Muscle of leg (tissue), 11 donors: ENCODE data around the gene PPP1R18. TPM values are rescaled to one million over a fixed set of nuclear protein-coding genes. Genes with fewer than 3 reads are reported as not detected.
"Not testable (repeated sequence)": the region's sequence is repeated elsewhere in the genome, so short reads cannot be mapped to it uniquely, and the experiment has no call there.

Experiments used
- DNase-seq: peaks from one replicate; pipeline ENCODE4 v3.0.0; 2013
- H3K27ac ChIP-seq: one replicate; pipeline ENCODE4 v1.5.1; 2013; ENCODE audit warnings: mild to moderate bottlenecking, low read length, control low read depth
- H3K27me3 ChIP-seq: one replicate; pipeline ENCODE4 v1.6.1; 2013; ENCODE audit warnings: low read length; ENCODE audit not compliant: control insufficient read depth, insufficient read depth
- H3K36me3 ChIP-seq: one replicate; pipeline ENCODE4 v1.6.1; 2013; ENCODE audit warnings: low read length; ENCODE audit not compliant: control insufficient read depth, insufficient read depth
- H3K4me1 ChIP-seq: one replicate; pipeline ENCODE4 v1.6.1; 2013; ENCODE audit warnings: low read length; ENCODE audit not compliant: control insufficient read depth, insufficient read depth
- H3K4me3 ChIP-seq: one replicate; pipeline ENCODE4 v1.5.1; 2013; ENCODE audit warnings: low read length, control low read depth
- H3K9me3 ChIP-seq: replicated peaks from 2 replicates; pipeline ENCODE4 v1.6.1; 2013; ENCODE audit warnings: low read depth, low read length; ENCODE audit not compliant: control insufficient read depth
- WGBS: methylation state at CpG from one replicate; pipeline ENCODE4 v1.1.5; 2013; ENCODE audit warnings: missing lambda C conversion rate; ENCODE audit not compliant: insufficient coverage; 5-methylcytosine and 5-hydroxymethylcytosine counted together
- polyA plus RNA-seq, 8 donors: library from polyadenylated mRNA; unstranded; fragments of 120-200 nt; gene quantifications; one replicate each; pipeline versions ENCODE4 v1.2.1 to v1.2.3, GENCODE V29; 2013; ENCODE audit warnings: inconsistent platforms in 1 of 8, low replicate concordance in 1 of 8; ENCODE audit not compliant: insufficient read length in 8 of 8, insufficient read depth in 1 of 8
- total RNA-seq: library from RNA; stranded (reverse); fragments of 120-200 nt; gene quantifications from one replicate; pipeline ENCODE4 v1.2.4, GENCODE V29; 2013

PPP1R18 gene
- total and polyA plus RNA-seq, 9 donors, result 19.3 to 54.3 (median 44.5) TPM

- no peak overlapping the region for H3K4me3 ChIP-seq
- no peaks in the 10 kb centered on the region for H3K9me3 ChIP-seq
- no peak for DNase-seq
- H3K4me1 ChIP-seq, result peaks cover 18% of the 10 kb centered on the region
- peaks cover 77% of the 10 kb centered on the region for H3K36me3 ChIP-seq
- H3K27me3 ChIP-seq, result no peaks in the 10 kb centered on the region
- WGBS, result no CpG with 5 or more reads among the region's 3 CpGs
- no peak overlapping the region for H3K27ac ChIP-seq
Observed at GRCh38 chr6:30725713-30726505, 39.5 kb upstream of the PPP1R18 start.

GRCh38 chr6:30724906-30725667 lies 38.6 kb upstream of the PPP1R18 start:
- Histone ChIP-seq H3K4me1 (peaks cover 15% of the 10 kb centered on the region), H3K9me3 (no peaks in the 10 kb centered on the region), H3K4me3 (no peak overlapping the region), H3K27me3 (no peaks in the 10 kb centered on the region), H3K27ac (no peak overlapping the region), H3K36me3 (peaks cover 69% of the 10 kb centered on the region)
- DNase-seq, result no peak
- WGBS, result no CpG with 5 or more reads among the region's 6 CpGs

DNA sequence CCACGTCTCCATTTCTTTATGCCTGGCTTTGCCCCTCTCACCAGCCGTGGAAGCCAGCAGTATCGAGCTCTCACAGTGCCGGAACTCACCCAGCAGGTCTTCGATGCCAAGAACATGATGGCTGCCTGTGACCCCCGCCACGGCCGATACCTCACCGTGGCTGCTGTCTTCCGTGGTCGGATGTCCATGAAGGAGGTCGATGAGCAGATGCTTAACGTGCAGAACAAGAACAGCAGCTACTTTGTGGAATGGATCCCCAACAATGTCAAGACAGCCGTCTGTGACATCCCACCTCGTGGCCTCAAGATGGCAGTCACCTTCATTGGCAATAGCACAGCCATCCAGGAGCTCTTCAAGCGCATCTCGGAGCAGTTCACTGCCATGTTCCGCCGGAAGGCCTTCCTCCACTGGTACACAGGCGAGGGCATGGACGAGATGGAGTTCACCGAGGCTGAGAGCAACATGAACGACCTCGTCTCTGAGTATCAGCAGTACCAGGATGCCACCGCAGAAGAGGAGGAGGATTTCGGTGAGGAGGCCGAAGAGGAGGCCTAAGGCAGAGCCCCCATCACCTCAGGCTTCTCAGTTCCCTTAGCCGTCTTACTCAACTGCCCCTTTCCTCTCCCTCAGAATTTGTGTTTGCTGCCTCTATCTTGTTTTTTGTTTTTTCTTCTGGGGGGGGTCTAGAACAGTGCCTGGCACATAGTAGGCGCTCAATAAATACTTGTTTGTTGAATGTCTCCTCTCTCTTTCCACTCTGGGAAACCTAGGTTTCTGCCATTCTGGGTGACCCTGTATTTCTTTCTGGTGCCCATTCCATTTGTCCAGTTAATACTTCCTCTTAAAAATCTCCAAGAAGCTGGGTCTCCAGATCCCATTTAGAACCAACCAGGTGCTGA lies 37.6 kb upstream of the PPP1R18 start:
- not testable (repeated sequence) for H3K4me3 ChIP-seq, H3K9me3 ChIP-seq, H3K27ac ChIP-seq, H3K27me3 ChIP-seq, DNase-seq
- Histone ChIP-seq H3K4me1 (peaks cover 22% of the 10 kb centered on the region), H3K36me3 (peaks cover 61% of the 10 kb centered on the region)
- WGBS, result 54% methylated on average over 13 of the region's 29 CpGs

- not testable (repeated sequence) for H3K9me3 ChIP-seq, H3K27me3 ChIP-seq, H3K4me3 ChIP-seq, DNase-seq
- peaks cover 25% of the 10 kb centered on the region for H3K4me1 ChIP-seq
- peaks cover 57% of the 10 kb centered on the region for H3K36me3 ChIP-seq
- 67% methylated on average over 6 of the region's 16 CpGs for whole genome bisulfite sequencing
- H3K27ac ChIP-seq, result peak overlapping the region; percentile 38
Observed at GRCh38 chr6:30723159-30723842, 36.9 kb upstream of the PPP1R18 start.

DNA sequence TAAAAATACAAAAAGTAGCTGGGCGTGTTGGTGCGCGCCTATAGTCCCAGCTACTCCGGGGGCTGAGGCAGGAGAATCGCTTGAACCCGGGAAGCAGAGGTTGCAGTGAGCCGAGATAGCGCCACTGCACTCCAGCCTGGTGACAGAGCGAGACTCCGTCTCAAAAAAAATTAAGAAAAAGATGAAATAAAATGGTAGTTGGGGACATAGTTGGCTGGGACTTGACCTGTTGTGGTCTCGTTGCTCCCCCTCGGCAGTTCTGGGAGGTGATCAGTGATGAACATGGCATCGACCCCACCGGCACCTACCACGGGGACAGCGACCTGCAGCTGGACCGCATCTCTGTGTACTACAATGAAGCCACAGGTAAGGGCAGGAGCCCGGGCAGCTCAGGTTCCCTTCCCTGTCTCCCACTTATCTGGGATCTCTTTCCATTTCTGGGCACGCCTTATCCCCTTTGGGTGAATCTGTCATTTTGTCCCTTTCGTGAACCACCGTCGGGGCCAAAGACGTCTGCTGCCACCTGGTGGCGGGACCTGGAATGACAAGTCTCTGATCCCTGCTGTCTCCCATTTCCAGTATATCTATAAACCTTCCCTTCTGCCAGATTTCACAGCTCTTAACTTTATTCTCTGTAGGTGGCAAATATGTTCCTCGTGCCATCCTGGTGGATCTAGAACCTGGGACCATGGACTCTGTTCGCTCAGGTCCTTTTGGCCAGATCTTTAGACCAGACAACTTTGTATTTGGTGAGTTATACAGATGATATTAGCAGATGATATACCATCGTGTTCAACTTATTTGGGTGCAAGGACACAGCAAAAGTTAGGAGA lies 36.1 kb upstream of the PPP1R18 start:
- peak overlapping the region; percentile 91 for H3K4me3 ChIP-seq
- no peaks in the 10 kb centered on the region for H3K27me3 ChIP-seq
- H3K36me3 ChIP-seq, result peaks cover 49% of the 10 kb centered on the region
- H3K4me1 ChIP-seq, result peaks cover 28% of the 10 kb centered on the region
- H3K27ac ChIP-seq, result peak overlapping the region; percentile 97
- no peaks in the 10 kb centered on the region for H3K9me3 ChIP-seq
- 5% methylated on average over 26 of the region's 27 CpGs for WGBS
- peak; percentile 82 for DNase-seq

GRCh38 chr6:30722025-30722279 lies 35.5 kb upstream of the PPP1R18 start:
- DNase-seq, H3K27me3 ChIP-seq, H3K9me3 ChIP-seq: not testable (repeated sequence)
- WGBS, result 0% methylated on average over 7 of the region's 10 CpGs
- peaks cover 46% of the 10 kb centered on the region for H3K36me3 ChIP-seq
- H3K27ac ChIP-seq, result peak overlapping the region; percentile 97
- peak overlapping the region; percentile 91 for H3K4me3 ChIP-seq
- peaks cover 28% of the 10 kb centered on the region for H3K4me1 ChIP-seq

DNA sequence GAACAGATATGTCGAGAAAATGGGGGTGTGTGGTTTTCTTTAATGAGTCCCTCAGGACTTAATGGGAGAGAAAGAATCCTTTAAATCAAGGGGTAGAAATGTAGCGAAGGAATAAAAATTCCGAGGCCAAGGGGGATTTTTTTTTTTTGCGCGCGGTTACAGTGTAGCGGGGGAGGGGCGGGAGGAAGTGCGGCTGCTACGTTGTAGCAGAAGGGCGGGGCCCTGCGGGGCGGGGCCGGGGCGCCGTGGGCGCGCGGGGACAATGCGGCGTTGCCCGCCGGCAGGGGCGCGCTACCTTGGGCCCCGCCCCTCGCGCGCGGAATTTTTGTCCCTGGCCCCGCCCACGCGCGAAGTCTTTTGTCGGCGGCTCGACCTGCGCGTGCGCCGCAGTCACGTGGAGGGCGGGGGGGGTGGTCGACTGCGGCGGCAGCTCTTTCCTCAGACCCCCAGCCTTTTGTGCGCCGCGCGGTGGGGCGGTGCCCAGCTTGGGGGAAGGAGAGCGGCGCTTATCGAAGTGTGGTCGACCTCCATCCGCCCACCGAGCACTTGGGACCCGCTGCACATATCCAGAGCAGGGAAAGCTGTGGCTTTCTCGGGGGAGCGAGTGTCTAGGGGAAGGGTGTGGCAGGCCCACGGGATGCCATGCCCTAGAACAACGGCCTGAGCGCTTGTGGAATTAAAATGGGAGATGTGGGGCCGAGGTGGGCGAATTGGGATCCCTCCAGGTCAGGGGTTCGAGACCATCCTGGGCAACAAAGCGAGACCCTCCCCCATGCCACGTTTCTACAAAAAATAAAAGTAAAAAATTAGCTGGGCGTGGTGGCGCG lies 35.0 kb upstream of the PPP1R18 start:
- peak; percentile 97 for DNase-seq

GRCh38 chr6:30720738-30721197 lies 34.3 kb upstream of the PPP1R18 start:
- peaks cover 32% of the 10 kb centered on the region for H3K4me1 ChIP-seq

More for the DNA sequence above, 35.0 kb upstream of the PPP1R18 start:
- H3K4me3 ChIP-seq, result peak overlapping the region; percentile 91
- H3K27ac ChIP-seq, result peak overlapping the region; percentile 97
- H3K4me1 ChIP-seq, result peaks cover 33% of the 10 kb centered on the region
- under 1% methylated on average over 57 of the region's 71 CpGs for WGBS
- H3K36me3 ChIP-seq, result peaks cover 46% of the 10 kb centered on the region
- H3K27me3 ChIP-seq, result no peaks in the 10 kb centered on the region
- H3K9me3 ChIP-seq, result no peaks in the 10 kb centered on the region

More at GRCh38 chr6:30720738-30721197, 34.3 kb upstream of the PPP1R18 start:
- DNase-seq, result peak; percentile 83
- H3K4me3 ChIP-seq, result peak overlapping the region; percentile 91
- H3K36me3 ChIP-seq, result peaks cover 42% of the 10 kb centered on the region
- WGBS, result 0% methylated on average over 24 of the region's 29 CpGs
- no peaks in the 10 kb centered on the region for H3K9me3 ChIP-seq
- peak overlapping the region; percentile 97 for H3K27ac ChIP-seq
- no peaks in the 10 kb centered on the region for H3K27me3 ChIP-seq
